HepG2 (cell line): ENCODE results near the gene ZNF213. TPM values are rescaled to one million over a fixed set of nuclear protein-coding genes. Genes with fewer than 3 reads are reported as not detected.

ENCODE experiments used
- ATF1 ChIP-seq: IDR thresholded peaks from 2 replicates; pipeline ENCODE4 v1.6.1; 2016; ENCODE audit warnings: mild to moderate bottlenecking, control low read depth
- BRCA1 ChIP-seq: sonication (generic); formaldehyde crosslinking; IDR thresholded peaks from 2 replicates; pipeline ENCODE4 v1.4.0; 2020; ENCODE audit warnings: missing genetic modification reagents
- CCDC6 ChIP-seq: sonication (generic); formaldehyde crosslinking; IDR thresholded peaks from 2 replicates; pipeline ENCODE4 v1.8.1; 2022; ENCODE audit warnings: mild to moderate bottlenecking, missing genetic modification reagents, moderate library complexity
- CHD2 ChIP-seq: IDR thresholded peaks from 2 replicates; pipeline ENCODE4 v1.6.1; 2011; ENCODE audit warnings: low read depth, low read length, improper control_type of control experiment
- GTF3A ChIP-seq: sonication (generic); formaldehyde crosslinking; conservative IDR thresholded peaks from 2 replicates; pipeline ENCODE4 v1.4.0; 2020; ENCODE audit warnings: mild to moderate bottlenecking, missing genetic modification reagents
- HMG20B ChIP-seq: conservative IDR thresholded peaks from 2 replicates; pipeline ENCODE4 v1.6.1; 2016; ENCODE audit warnings: missing genetic modification reagents, missing compliant biosample characterization
- KDM2A ChIP-seq: sonication (generic); formaldehyde crosslinking; IDR thresholded peaks from 2 replicates; pipeline ENCODE4 v1.4.0; 2020; ENCODE audit warnings: low read depth, missing genetic modification reagents, borderline replicate concordance
- MAFG ChIP-seq: sonication (generic); formaldehyde crosslinking; IDR thresholded peaks from 2 replicates; pipeline ENCODE4 v1.5.1; 2020; ENCODE audit warnings: mild to moderate bottlenecking, missing genetic modification reagents
- MBNL3 ChIP-seq: fragments of 250-450 bp; sonication (Bioruptor Pico); conservative IDR thresholded peaks from 2 replicates; pipeline ENCODE4 v1.8.0; 2022; ENCODE audit warnings: mild to moderate bottlenecking, inconsistent platforms
- PHF20 ChIP-seq: sonication (generic); formaldehyde crosslinking; IDR thresholded peaks from 2 replicates; pipeline ENCODE4 v1.5.0; 2020; ENCODE audit warnings: mild to moderate bottlenecking, missing genetic modification reagents
- PRPF4 ChIP-seq: fragments of 200-400 bp; formaldehyde crosslinking; IDR thresholded peaks from 2 replicates; pipeline ENCODE4 v1.6.1; 2016; ENCODE audit warnings: low read length, low read depth; ENCODE audit not compliant: poor library complexity, severe bottlenecking
- THAP9 ChIP-seq: sonication (generic); formaldehyde crosslinking; IDR thresholded peaks from 2 replicates; pipeline ENCODE4; 2020; ENCODE audit warnings: missing genetic modification reagents, mild to moderate bottlenecking, borderline replicate concordance
- TMF1 ChIP-seq: sonication (generic); formaldehyde crosslinking; IDR thresholded peaks from 2 replicates; pipeline ENCODE4 v1.8.1; 2022; ENCODE audit warnings: low read depth, missing genetic modification reagents
- YEATS2 ChIP-seq: sonication (generic); formaldehyde crosslinking; IDR thresholded peaks from 2 replicates; pipeline ENCODE4 v1.4.0; 2020; ENCODE audit warnings: missing genetic modification reagents, borderline replicate concordance
- ZHX1 ChIP-seq: sonication (generic); formaldehyde crosslinking; IDR thresholded peaks from 2 replicates; pipeline ENCODE4 v1.8.1; 2022; ENCODE audit warnings: low read depth, mild to moderate bottlenecking, missing genetic modification reagents
- ZMYM3 ChIP-seq: sonication (generic); formaldehyde crosslinking; IDR thresholded peaks from 2 replicates; pipeline ENCODE4 v1.5.1; 2020; ENCODE audit warnings: mild to moderate bottlenecking, missing genetic modification reagents
- ZNF44 ChIP-seq: sonication (generic); formaldehyde crosslinking; IDR thresholded peaks from 2 replicates; pipeline ENCODE4 v1.5.1; 2020; ENCODE audit warnings: mild to moderate bottlenecking, missing genetic modification reagents
- ZNF557 ChIP-seq: sonication (generic); formaldehyde crosslinking; IDR thresholded peaks from 2 replicates; pipeline ENCODE4 v1.4.0; 2020; ENCODE audit warnings: missing genetic modification reagents
- ZNF614 ChIP-seq: IDR thresholded peaks from 2 replicates; pipeline ENCODE4 v1.6.1; 2018; ENCODE audit warnings: missing biosample characterization, missing genetic modification reagents, inconsistent platforms, borderline replicate concordance
- ZNF710 ChIP-seq: sonication (generic); formaldehyde crosslinking; IDR thresholded peaks from 2 replicates; pipeline ENCODE4 v1.5.0; 2020; ENCODE audit warnings: mild to moderate bottlenecking, missing genetic modification reagents, borderline replicate concordance
- ZNF724P ChIP-seq: sonication (generic); formaldehyde crosslinking; IDR thresholded peaks from 2 replicates; pipeline ENCODE4 v1.8.0; 2022; ENCODE audit warnings: missing genetic modification reagents, borderline replicate concordance
- ZSCAN22 ChIP-seq: sonication (generic); formaldehyde crosslinking; IDR thresholded peaks from 2 replicates; pipeline ENCODE4 v1.4.0; 2020; ENCODE audit warnings: mild to moderate bottlenecking, missing genetic modification reagents
- polyA plus RNA-seq, 8 experiments: library from polyadenylated mRNA; depleted of rRNA in 3 of 8; stranded (reverse) in 7 of 8; unstranded in 1 of 8; fragments of >200 nt; fragmentation: Illumina TruSeq in 4 of 8; extraction: Trizol in 4 of 8; gene quantifications; 2 replicates each; pipeline versions ENCODE4 v1.2.1 to v1.2.3, GENCODE V29; 2011 to 2016; ENCODE audit warnings: low read depth in 4 of 8, missing spikeins in 1 of 8, mixed read lengths in 1 of 8; ENCODE audit not compliant: insufficient read depth in 1 of 8
- total RNA-seq, 5 experiments: library from RNA; depleted of rRNA; stranded (reverse); fragments of >200 nt; fragmentation: Illumina TruSeq; extraction: Trizol; gene quantifications; 2 replicates each; pipeline ENCODE4 v1.2.3, GENCODE V29; 2016; ENCODE audit warnings: low read depth in 1 of 5

The ZNF213 gene
- total and polyA plus RNA-seq, 2 of the 13 experiments (the other 11 are each of a cell fraction or from before 2014, with no cell fraction given) = 0.59 to 0.97 TPM

- no peak for TF ChIP-seq ZSCAN22 (CRISPR knock-in tag)
- no peak for TF ChIP-seq MAFG (CRISPR knock-in tag)
- peak; percentile 91 for TF ChIP-seq KDM2A (CRISPR knock-in tag)
- 0 out of 2 replicates have a peak, but pooled peaks have one; percentile 43 for TF ChIP-seq THAP9 (CRISPR knock-in tag)
- TF ChIP-seq ATF1 (CRISPR knock-in tag) = no peak
- TF ChIP-seq TMF1 (CRISPR knock-in tag) = no peak
- 0 out of 2 replicates have a peak, but pooled peaks have one; percentile 27 for TF ChIP-seq ZNF557 (CRISPR knock-in tag)
- no peak for TF ChIP-seq PHF20 (CRISPR knock-in tag)
- TF ChIP-seq ZNF44 = no peak
- TF ChIP-seq CCDC6 (CRISPR knock-in tag) = no peak
- no peak for TF ChIP-seq CHD2
- no peak for TF ChIP-seq ZHX1 (CRISPR knock-in tag)
- TF ChIP-seq PRPF4 = peak; percentile 91
- TF ChIP-seq MBNL3 = no peak
- peak; percentile 40; the same call in 1 of the 2 replicates for TF ChIP-seq ZMYM3 (CRISPR knock-in tag)
- TF ChIP-seq YEATS2 (CRISPR knock-in tag) = peak; percentile 52; the same call in 1 of the 2 replicates
- TF ChIP-seq ZNF724P (CRISPR knock-in tag) = 0 out of 2 replicates have a peak, but pooled peaks have one; percentile 36
- peak; percentile 74 for TF ChIP-seq ZNF614 (CRISPR knock-in tag)
- TF ChIP-seq ZNF710 (CRISPR knock-in tag) = peak; percentile 92; the same call in 1 of the 2 replicates
- no peak for TF ChIP-seq HMG20B (CRISPR knock-in tag)
- no peak for TF ChIP-seq BRCA1
- 0 out of 2 replicates have a peak, but pooled peaks have one; percentile 33 for TF ChIP-seq GTF3A (CRISPR knock-in tag)
Measured at GRCh38 chr16:3152277-3152990, 17.6 kb downstream of the ZNF213 start (continued).
